ENCODE measurements around the gene CDON.
"Not testable (repeated sequence)": the region's sequence is repeated elsewhere in the genome, so short reads cannot be mapped to it uniquely, and the experiment has no call there.

The CDON gene

DNA sequence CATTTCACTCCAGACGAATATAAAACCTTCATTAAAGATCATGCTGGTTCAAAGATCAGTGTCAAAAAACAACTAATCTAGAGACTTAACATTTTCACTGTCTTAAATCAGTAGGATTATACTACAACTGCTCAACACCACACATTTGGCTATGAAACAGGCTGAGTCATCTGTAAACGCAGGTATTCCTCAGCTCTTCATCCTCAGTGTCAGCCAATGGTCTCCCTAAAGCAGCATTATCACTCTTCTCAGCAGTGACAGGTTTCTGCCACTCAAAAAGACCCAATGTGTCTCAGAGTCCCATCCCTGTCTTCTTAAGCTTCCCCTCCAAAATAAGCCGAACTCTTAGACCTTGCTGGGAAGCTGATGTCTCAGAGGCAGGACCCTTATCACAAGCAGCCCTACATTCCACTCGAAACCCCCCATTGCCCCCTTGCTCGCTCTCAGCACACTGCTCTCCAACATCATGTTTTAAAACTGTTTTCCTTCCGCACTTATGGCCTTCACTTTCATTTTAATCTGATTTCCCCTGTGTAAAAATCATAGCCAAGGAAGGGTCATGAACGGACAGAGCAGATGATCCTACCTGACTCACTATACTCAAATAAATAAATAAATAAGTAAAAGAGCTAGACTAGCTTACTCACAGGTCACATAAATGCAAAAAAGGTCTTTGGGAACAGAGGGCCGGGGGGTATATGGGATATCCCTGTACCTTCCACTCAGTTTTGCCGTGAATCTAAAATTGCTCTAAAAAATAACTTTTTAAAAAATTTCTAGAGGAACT lies 23.0 kb downstream of the CDON start:
- DNase-seq: no peak

DNA sequence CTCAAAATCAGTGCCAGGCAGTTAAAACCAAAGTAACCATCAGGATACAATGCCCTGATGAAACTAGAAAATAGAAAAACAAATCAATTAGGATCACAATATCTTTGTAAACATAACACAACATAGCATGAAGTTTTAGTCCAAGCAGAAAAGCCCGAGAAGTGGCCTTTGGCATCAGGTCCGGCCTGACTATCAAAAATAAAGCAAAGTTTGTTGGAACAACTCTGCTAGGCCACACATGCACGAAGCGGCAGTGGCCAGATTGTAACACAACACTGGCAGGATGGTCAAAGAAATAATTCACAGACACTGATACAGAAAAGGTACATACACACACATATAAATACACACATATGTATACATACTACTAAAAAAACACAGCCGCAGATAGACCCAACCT lies 26.9 kb downstream of the CDON start:
- no peak for DNase-seq

DNA sequence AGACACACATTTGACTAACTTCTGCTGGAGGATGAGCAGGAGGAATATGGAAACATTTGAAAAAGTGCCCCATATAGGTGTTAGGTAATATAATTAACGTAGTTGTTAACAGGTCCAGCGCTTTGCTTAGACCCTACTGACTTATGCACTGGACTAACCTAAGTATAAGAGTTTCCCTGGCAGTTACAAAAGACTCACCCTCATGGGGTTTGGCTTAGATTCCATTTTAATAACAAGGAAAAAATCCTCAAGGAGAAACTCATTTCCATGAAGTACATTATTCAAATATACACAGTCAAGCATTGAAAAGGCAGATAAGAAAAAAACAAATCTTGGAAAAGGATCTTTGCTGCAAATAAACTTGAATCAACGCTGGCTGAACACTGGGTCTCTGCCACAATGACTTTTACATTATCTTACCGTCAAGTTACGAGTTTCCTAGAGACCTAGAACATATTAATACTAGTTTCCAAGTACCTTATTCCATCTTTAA lies 27.7 kb downstream of the CDON start:
- no peak for DNase-seq

- no peak for DNase-seq
Measured at GRCh38 chr11:126034039-126034932, 28.4 kb downstream of the CDON start.

GRCh38 chr11:126032375-126032774 lies 30.3 kb downstream of the CDON start:
- DNase-seq: no peak

DNA sequence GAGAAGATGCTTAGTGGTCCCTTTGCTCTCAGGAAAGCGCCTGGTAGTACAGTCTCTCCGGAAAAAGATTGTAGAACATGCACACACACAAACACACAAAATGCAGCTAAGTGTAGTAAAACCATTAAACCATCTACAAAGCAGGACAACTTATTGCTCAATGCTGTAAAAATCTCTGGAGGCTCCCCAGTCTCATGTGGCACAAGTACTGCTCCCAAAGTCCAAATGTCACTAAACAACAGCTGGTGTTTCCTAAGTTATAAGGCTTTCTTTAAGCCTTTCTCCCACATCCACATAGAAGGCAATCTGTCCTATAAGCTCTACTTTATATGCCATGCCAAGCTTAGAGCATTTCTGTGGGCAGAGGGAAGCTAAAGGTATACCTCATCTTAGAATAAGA lies 32.9 kb downstream of the CDON start:
- no peak for DNase-seq

GRCh38 chr11:126029237-126029636 lies 33.4 kb downstream of the CDON start:
- no peak for DNase-seq

DNA sequence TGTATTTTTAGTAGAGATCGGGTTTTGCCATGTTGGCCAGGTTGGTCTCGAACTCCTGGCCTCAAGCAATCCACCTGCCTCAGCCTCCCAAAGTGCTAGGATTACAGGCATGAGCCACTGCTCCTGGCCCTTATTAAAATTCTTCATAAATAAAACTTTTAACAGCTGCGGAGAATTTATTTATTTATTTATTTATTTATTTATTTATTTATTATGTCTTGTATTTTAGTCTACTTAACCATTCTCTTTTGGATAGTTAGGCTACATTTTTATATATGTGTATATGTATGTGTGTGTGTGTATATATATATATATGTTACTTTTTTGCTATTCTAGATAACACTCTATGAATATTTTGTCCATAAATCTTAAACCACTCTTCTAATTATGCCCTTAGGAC lies 34.1 kb downstream of the CDON start:
- not testable (repeated sequence) for DNase-seq

GRCh38 chr11:126026579-126026978 lies 36.1 kb downstream of the CDON start:
- DNase-seq: no peak

GRCh38 chr11:126025822-126026221 lies 36.8 kb downstream of the CDON start:
- no peak for DNase-seq

GRCh38 chr11:126024123-126024522 lies 38.5 kb downstream of the CDON start:
- no peak for DNase-seq

- DNase-seq: no peak
Measured at GRCh38 chr11:126012852-126013251, 49.8 kb downstream of the CDON start.

- no peak for DNase-seq
Measured at GRCh38 chr11:126011754-126012153, 50.9 kb downstream of the CDON start.

DNA sequence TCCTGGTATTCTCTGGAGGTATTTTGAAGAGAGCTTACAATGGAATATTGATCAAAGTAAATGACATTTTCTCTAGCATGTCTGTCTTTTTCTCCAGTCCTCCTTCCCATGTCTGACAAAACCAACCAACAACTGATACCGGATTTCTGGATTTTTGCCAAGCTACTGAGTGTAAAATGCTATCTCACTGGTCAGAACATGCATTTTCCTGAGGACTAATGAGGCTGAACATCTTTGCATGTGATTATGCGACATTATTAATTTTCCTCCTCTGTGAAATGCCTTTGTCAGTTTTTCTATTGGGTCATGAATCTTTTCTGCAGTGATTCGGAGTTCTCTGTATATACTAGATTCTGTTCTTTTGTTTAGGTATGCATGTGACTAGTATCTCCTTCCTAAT lies 51.4 kb downstream of the CDON start:
- no peak for DNase-seq

DNA sequence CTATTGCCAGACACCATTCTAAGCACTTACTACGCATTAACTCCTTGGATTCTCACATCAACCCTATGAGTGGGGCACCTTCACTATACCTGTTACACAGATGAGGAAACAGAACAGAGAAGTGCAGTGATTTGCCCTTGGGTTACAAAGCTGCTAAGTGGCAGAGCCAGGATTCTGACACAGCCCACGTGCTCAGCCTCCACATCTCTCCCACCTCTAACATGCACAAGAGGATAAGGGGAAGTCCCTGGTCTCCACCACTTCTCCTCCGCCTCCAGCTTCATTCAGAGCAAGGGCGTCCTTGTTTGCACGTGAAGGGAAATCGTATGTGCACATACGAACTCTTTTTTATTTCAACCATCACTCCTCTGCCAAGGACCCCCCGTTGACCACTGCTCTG lies 53.7 kb downstream of the CDON start:
- DNase-seq: no peak

DNA sequence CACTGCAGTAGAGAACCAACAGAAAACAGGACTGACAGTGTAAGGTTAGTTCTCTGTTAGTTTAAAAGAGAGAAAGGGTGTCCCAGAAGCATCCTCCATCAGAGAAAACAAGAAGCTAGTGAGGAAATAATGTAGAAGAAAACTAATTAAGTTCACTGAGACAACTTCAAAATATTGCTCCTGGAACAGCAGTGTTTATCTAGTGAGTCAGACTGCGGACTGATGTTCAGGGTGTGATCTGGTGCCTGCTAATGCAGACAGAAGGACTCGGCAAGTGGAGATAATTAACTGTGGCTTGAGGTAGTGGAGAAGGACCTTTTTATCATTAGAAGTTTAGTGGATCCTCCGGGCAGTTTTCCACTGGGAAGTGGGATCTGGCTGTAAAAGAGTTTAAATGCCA lies 55.4 kb downstream of the CDON start:
- DNase-seq: no peak

DNA sequence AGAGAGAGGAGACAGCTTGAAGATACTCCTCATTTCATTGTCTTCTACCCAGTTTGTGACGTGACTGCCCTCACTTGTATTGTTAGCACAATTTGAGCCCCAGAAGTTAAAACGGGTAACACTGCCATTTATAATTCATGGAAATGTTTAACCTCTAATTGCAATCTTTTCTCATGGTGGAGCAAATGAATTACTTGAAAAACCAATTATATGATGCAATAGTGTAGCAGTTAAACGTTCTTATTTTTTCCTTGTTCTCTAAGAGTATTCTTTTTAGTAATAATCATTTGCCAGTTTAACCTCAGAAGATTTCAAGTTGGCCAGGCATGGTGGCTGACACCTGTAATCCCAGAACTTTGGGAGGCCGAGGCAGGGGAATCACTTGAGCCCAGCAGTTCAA lies 56.6 kb downstream of the CDON start:
- no peak for DNase-seq

- no peak for DNase-seq
Measured at GRCh38 chr11:126002181-126002580, 60.5 kb downstream of the CDON start.

GRCh38 chr11:125999234-125999880 lies 63.3 kb downstream of the CDON start:
- DNase-seq: no peak

GRCh38 chr11:125998267-125998666 lies 64.4 kb downstream of the CDON start:
- DNase-seq: no peak

DNA sequence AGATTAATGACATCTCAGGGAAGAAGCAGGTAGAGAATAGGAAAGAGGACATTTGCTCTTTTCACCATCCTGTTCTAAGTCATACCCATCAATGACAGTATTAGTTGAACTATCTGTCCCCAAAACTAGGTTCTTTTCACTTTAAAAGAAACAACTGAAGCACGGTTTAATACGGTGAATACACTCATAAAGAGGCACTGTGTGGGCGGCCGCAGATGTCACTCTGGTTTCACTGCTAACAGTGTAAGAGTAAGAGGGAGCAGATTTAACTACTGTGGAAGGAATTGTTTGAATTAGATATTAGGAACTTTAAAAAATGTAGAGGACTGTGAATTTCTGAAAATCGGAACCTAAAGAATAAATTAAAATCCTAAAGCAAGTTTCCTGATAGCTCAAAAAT lies 67.4 kb downstream of the CDON start:
- no peak for DNase-seq

- no peak for DNase-seq
Measured at GRCh38 chr11:125994509-125994908, 68.2 kb downstream of the CDON start.

GRCh38 chr11:125992893-125993292 lies 69.8 kb downstream of the CDON start:
- no peak for DNase-seq

- no peak for DNase-seq
Measured at GRCh38 chr11:125990244-125990643, 72.4 kb downstream of the CDON start.

Data from NCI-H1694 treated with DMSO at 0.1 percent for 48 hours (cell line).